HFFc6 (cell line): ENCODE results near the gene PMP22. TPM values are rescaled to one million over a fixed set of nuclear protein-coding genes. Genes with fewer than 3 reads are reported as not detected.

Source experiments
- DNase-seq: peaks from one replicate; pipeline ENCODE4 v3.0.0-alpha.2; 2018
- H3K27ac Mint-ChIP-seq: 2 replicates; pipeline ENCODE4 v1.8.0; 2020; ENCODE audit warnings: mild to moderate bottlenecking, mixed read lengths
- H3K27me3 Mint-ChIP-seq: 2 replicates; pipeline ENCODE4 v1.8.0; 2021; ENCODE audit warnings: mild to moderate bottlenecking, moderate library complexity, mixed read lengths; ENCODE audit not compliant: insufficient read depth
- H3K36me3 Mint-ChIP-seq: 2 replicates; pipeline ENCODE4 v1.8.0; 2021; ENCODE audit warnings: low read depth, mixed read lengths
- H3K4me1 Mint-ChIP-seq: 2 replicates; pipeline ENCODE4 v1.8.0; 2020; ENCODE audit warnings: low read depth, mixed read lengths
- H3K4me3 Mint-ChIP-seq: 2 replicates; pipeline ENCODE4 v1.8.0; 2020; ENCODE audit warnings: mild to moderate bottlenecking, moderate library complexity, mixed read lengths
- H3K9me3 Mint-ChIP-seq: 2 replicates; pipeline ENCODE4 v1.8.0; 2020; ENCODE audit warnings: mild to moderate bottlenecking, mixed read lengths
- total RNA-seq, 6 experiments: library from RNA; stranded (reverse); fragmentation: NEBNext Ultra II Directional; extraction: Animal tissue kit (Norgen Biotek cat#: 25700); gene quantifications; 2 replicates in 1 of 6; 3 replicates in 5 of 6; pipeline ENCODE4 v1.2.3, GENCODE V29; 2021
- TF ChIP-seq, protein P1 (sequence below): fragments of 200-600 bp; sonication (generic); IDR thresholded peaks from 2 replicates; pipeline ENCODE4 v1.5.0; 2021; ENCODE audit warnings: antibody characterized with exemption, mild to moderate bottlenecking

Gene PMP22
- total RNA-seq, 6 experiments from 2014 or later = 28.0 to 42.9 (median 34.0) TPM

DNA sequence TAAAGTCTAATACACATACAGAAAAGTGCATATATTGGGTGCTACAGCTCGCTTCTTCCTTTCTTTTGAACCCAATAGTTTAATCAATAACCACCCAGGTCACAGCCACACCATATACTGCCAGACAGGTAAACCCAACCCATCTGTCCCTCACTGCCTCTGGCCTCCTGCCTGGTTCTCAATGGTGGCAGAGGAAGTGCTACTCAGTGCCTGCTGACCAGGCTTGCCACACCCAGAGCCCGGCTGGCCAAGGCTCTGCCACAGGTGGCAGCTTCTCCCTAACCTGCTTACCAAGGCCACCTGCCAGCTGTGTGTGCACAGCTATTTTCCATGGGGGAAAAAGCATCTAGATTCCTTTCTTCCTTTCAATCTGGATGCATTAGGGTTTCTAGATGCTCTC lies 584 bp downstream of the PMP22 start:
- no peak for DNase-seq
- peaks cover 27% of the 10 kb centered on the region for H3K27me3 Mint-ChIP-seq
- TF ChIP-seq, protein P1, sequence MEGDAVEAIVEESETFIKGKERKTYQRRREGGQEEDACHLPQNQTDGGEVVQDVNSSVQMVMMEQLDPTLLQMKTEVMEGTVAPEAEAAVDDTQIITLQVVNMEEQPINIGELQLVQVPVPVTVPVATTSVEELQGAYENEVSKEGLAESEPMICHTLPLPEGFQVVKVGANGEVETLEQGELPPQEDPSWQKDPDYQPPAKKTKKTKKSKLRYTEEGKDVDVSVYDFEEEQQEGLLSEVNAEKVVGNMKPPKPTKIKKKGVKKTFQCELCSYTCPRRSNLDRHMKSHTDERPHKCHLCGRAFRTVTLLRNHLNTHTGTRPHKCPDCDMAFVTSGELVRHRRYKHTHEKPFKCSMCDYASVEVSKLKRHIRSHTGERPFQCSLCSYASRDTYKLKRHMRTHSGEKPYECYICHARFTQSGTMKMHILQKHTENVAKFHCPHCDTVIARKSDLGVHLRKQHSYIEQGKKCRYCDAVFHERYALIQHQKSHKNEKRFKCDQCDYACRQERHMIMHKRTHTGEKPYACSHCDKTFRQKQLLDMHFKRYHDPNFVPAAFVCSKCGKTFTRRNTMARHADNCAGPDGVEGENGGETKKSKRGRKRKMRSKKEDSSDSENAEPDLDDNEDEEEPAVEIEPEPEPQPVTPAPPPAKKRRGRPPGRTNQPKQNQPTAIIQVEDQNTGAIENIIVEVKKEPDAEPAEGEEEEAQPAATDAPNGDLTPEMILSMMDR = no peak
- no peak overlapping the region for H3K27ac Mint-ChIP-seq
- H3K4me3 Mint-ChIP-seq = no peak overlapping the region
- H3K9me3 Mint-ChIP-seq = no peaks in the 10 kb centered on the region
- no peaks in the 10 kb centered on the region for H3K36me3 Mint-ChIP-seq
- H3K4me1 Mint-ChIP-seq = peaks cover 19% of the 10 kb centered on the region

DNA sequence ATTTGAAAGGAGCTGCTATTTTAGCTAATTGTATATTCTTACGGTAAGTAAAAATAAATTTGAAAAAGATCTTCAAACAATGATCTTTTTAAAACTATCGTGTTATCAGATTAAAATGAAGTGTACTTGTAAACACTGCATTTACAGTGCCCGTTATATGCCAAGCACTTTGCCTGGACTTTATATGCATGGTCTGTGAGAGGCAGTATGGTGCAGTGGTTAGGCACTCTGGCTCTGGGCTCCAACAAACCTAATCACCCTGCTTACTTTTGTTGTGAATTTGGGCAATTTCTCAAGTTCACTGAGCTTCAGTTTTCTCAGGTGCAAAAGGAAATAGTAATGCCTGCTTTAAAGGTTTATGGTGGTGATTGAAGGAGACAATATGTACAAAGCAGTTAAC lies 1.4 kb downstream of the PMP22 start:
- TF ChIP-seq, protein P1 = no peak
- Mint-ChIP-seq H3K36me3 (peaks cover 7% of the 10 kb centered on the region; the same call in 1 of the 2 replicates), H3K27ac (no peak overlapping the region), H3K4me1 (peaks cover 27% of the 10 kb centered on the region), H3K9me3 (no peaks in the 10 kb centered on the region), H3K27me3 (peaks cover 23% of the 10 kb centered on the region), H3K4me3 (peak overlapping the region; percentile 91)
- DNase-seq = no peak

DNA sequence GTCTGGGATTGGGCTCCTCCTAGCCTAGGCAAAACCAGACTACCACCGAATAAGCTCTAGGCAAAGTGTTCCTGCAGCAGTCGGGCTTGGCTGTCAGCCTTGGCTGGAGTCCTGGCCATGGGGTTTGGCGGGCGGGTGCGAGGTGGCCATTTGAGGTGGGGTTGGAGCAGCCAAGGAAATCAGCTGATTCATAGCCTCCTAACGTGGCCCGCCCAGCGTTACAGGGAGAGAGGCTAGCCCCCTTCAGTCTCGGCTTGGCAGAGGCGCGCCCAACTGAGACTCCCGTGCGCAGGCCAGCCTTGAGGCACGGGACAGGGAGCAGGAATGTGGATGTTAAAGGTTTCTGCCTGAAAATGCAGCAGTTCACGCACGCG lies 1.9 kb downstream of the PMP22 start:
- peaks cover 32% of the 10 kb centered on the region for H3K4me1 Mint-ChIP-seq
- peak overlapping the region; percentile 96 for H3K27ac Mint-ChIP-seq
- H3K27me3 Mint-ChIP-seq = peaks cover 23% of the 10 kb centered on the region
- TF ChIP-seq, protein P1 = no peak
- H3K9me3 Mint-ChIP-seq = no peaks in the 10 kb centered on the region
- DNase-seq = peak; percentile 80
- H3K4me3 Mint-ChIP-seq = peak overlapping the region; percentile 91
- H3K36me3 Mint-ChIP-seq = peaks cover 10% of the 10 kb centered on the region; the same call in 1 of the 2 replicates

DNA sequence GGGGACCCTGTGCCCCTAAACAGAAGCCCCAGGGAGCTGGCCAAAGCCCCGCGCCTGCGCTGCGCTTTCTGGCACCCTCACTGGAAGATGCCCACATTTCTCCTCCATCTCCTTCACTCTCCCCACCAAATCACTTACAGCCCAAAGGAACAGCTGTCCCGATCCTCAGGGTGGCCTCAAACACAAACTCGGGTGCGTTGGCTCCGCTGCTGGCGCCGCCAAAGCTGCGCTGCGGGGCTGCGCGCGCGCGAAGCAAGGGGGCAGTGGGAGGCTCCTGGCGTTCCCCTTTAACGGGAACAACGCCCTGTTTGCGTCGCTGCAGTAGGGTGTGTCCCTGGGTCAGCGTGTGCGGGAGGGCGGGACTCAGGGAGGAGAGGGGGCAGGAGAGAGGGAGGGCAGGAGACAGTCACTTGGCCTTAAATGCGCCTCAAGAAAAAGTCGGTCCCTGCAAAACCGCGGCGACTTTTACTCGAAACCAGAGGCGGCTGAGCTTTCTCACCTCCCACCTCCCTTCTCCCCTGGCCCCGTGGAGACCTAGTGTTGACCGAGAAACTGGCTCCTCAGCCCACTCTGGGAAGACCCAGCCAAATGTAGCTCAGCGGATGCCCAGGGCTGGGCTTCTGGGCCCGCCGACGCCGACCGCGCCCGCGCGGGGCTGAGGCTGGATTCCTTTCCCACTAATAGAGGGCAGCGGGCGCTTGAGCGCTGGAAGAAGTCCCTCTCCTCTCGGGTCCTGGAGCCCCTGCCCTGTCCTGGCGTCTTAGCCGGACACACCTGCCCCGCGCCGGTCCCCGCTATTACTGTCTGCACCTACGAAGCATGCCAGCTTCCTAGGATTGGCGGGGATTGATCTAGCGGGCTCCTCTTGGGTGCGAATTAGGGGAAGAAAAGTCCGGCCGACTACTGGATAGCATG lies 2.6 kb downstream of the PMP22 start:
- peaks cover 39% of the 10 kb centered on the region for H3K4me1 Mint-ChIP-seq
- peaks cover 10% of the 10 kb centered on the region; the same call in 1 of the 2 replicates for H3K36me3 Mint-ChIP-seq
- TF ChIP-seq, protein P1 = peak; percentile 49
- peak overlapping the region; percentile 91 for H3K4me3 Mint-ChIP-seq
- H3K9me3 Mint-ChIP-seq = no peaks in the 10 kb centered on the region
- peaks cover 20% of the 10 kb centered on the region for H3K27me3 Mint-ChIP-seq
- peak; percentile 84 for DNase-seq
- peak overlapping the region; percentile 96 for H3K27ac Mint-ChIP-seq

DNA sequence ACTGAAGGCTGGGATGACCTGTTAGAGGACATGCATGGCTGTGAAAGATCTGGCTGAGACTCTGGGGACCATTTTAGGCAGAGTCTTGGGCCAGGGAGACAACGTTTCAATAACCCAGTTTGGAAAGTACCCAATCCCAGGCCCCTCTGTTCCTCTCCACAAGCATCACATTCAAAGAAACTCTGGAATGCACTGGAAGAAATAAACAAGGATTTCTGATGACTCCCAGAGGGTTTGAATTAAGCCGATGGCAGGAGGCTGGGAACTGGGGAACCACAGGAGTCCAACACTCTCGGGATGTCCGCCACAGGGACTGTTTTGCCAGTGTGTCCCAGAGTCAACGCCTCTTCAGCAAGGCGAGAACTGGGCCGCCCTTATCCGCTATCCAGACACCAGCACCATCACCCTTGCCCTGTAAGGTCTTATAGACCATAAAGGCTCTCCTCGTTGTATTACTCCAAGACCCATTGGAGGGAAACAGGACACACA lies 3.3 kb downstream of the PMP22 start:
- H3K36me3 Mint-ChIP-seq = peaks cover 15% of the 10 kb centered on the region
- peaks cover 13% of the 10 kb centered on the region for H3K27me3 Mint-ChIP-seq
- peak overlapping the region; percentile 91 for H3K4me3 Mint-ChIP-seq
- peak; percentile 16 for DNase-seq
- peaks cover 46% of the 10 kb centered on the region for H3K4me1 Mint-ChIP-seq
- peak overlapping the region; percentile 96 for H3K27ac Mint-ChIP-seq
- TF ChIP-seq, protein P1 = no peak
- no peaks in the 10 kb centered on the region for H3K9me3 Mint-ChIP-seq
